Ammon's horn (tissue), 1 donor: ENCODE data around the gene PEF1.

Experiments
- DNase-seq: peaks from one replicate; pipeline ENCODE4 v3.0.0-alpha.2; 2016; ENCODE audit warnings: low spot score

Gene PEF1

GRCh38 chr1:31644560-31645273 lies at the start of gene PEF1:
PEF1 (minus strand) TSS chr1:31644876; CDS start chr1:31644864, 12 bp downstream.
- peak; percentile 100 for DNase-seq

GRCh38 chr1:31693231-31693630 lies 48.6 kb upstream of the PEF1 start:
- DNase-seq = no peak

- no peak for DNase-seq
Observed at GRCh38 chr1:31691951-31692350, 47.3 kb upstream of the PEF1 start.

- no peak for DNase-seq
Observed at GRCh38 chr1:31691446-31691845, 46.8 kb upstream of the PEF1 start.

- DNase-seq = no peak
Observed at GRCh38 chr1:31690921-31691320, 46.2 kb upstream of the PEF1 start.

GRCh38 chr1:31689854-31690253 lies 45.2 kb upstream of the PEF1 start:
- no peak for DNase-seq

- DNase-seq = no peak
Observed at GRCh38 chr1:31689379-31689778, 44.7 kb upstream of the PEF1 start.

- DNase-seq = no peak
Observed at GRCh38 chr1:31688233-31688918, 43.7 kb upstream of the PEF1 start.

GRCh38 chr1:31687601-31688000 lies 42.9 kb upstream of the PEF1 start:
- no peak for DNase-seq

GRCh38 chr1:31685795-31686194 lies 41.1 kb upstream of the PEF1 start:
- no peak for DNase-seq

- DNase-seq = no peak
Observed at GRCh38 chr1:31683997-31684396, 39.3 kb upstream of the PEF1 start.

GRCh38 chr1:31681415-31681814 lies 36.7 kb upstream of the PEF1 start:
- no peak for DNase-seq

- DNase-seq = no peak
Observed at GRCh38 chr1:31679676-31680230, 35.1 kb upstream of the PEF1 start.

- no peak for DNase-seq
Observed at GRCh38 chr1:31679091-31679490, 34.4 kb upstream of the PEF1 start.

- DNase-seq = no peak
Observed at GRCh38 chr1:31678681-31679080, 34.0 kb upstream of the PEF1 start.

GRCh38 chr1:31677949-31678348 lies 33.3 kb upstream of the PEF1 start:
- DNase-seq = peak; percentile 31

GRCh38 chr1:31677401-31677800 lies 32.7 kb upstream of the PEF1 start:
- DNase-seq = no peak

- DNase-seq = no peak
Observed at GRCh38 chr1:31675756-31676155, 31.1 kb upstream of the PEF1 start.

GRCh38 chr1:31675161-31675560 lies 30.5 kb upstream of the PEF1 start:
- no peak for DNase-seq

GRCh38 chr1:31674626-31675025 lies 29.9 kb upstream of the PEF1 start:
- DNase-seq = no peak

GRCh38 chr1:31673433-31673832 lies 28.8 kb upstream of the PEF1 start:
- DNase-seq = no peak

- no peak for DNase-seq
Observed at GRCh38 chr1:31672986-31673385, 28.3 kb upstream of the PEF1 start.

GRCh38 chr1:31671561-31672201 lies 27.0 kb upstream of the PEF1 start:
- DNase-seq = no peak
